ENCODE data around the gene UGT1A5.

GRCh38 chr2:233810385-233810784, 97.7 kb downstream of the UGT1A5 start:
- TF ChIP-seq ZNF768 (tag by site-specific recombination; IDR thresholded peaks at IDR 0.05) (no peak), ZNF10 (tag by site-specific recombination; IDR thresholded peaks at IDR 0.05) (no peak), ZNF558 (tag by site-specific recombination; IDR thresholded peaks at IDR 0.05) (no peak), CTCF (tag by site-specific recombination; IDR thresholded peaks at IDR 0.05) (no peak), INSM2 (tag by site-specific recombination; IDR thresholded peaks at IDR 0.05) (no peak), ZNF239 (tag by site-specific recombination; IDR thresholded peaks at IDR 0.05) (no peak), GLIS1 (tag by site-specific recombination; IDR thresholded peaks at IDR 0.05) (no peak), ZNF140 (tag by site-specific recombination; IDR thresholded peaks at IDR 0.05) (no peak), ZNF544 (tag by site-specific recombination; IDR thresholded peaks at IDR 0.05) (no peak), ZNF510 (tag by site-specific recombination; IDR thresholded peaks at IDR 0.05; ENCODE audit: insufficient replicate concordance) (no peak), ZBTB44 (tag by site-specific recombination; IDR thresholded peaks at IDR 0.05) (no peak), ZNF639 (tag by site-specific recombination; IDR thresholded peaks at IDR 0.05) (no peak), ZNF114 (tag by site-specific recombination; IDR thresholded peaks at IDR 0.05) (no peak)

All from HEK293 (cell line).